ENCODE measurements around the gene COL16A1.

The COL16A1 gene

GRCh38 chr1:31623365-31623764, 80.5 kb downstream of the COL16A1 start:
- DNase-seq (ENCODE audit: low spot score) = no peak

- no peak for DNase-seq (ENCODE audit: low spot score)
Measured at GRCh38 chr1:31621847-31622730, 81.7 kb downstream of the COL16A1 start.

- DNase-seq (ENCODE audit: low spot score) = no peak
Measured at GRCh38 chr1:31621498-31621820, 82.4 kb downstream of the COL16A1 start.

GRCh38 chr1:31620631-31621497, 83.0 kb downstream of the COL16A1 start:
- DNase-seq (ENCODE audit: low spot score) = no peak

GRCh38 chr1:31618916-31619846, 84.6 kb downstream of the COL16A1 start:
- DNase-seq (ENCODE audit: low spot score) = no peak

GRCh38 chr1:31617916-31618746, 85.7 kb downstream of the COL16A1 start:
- peak; percentile 19 for DNase-seq (ENCODE audit: low spot score)

- no peak for DNase-seq (ENCODE audit: low spot score)
Measured at GRCh38 chr1:31617218-31617915, 86.5 kb downstream of the COL16A1 start, which contains the start of gene HCRTR1. Gene HCRTR1 (plus strand): TSS chr1:31617689. CDS start chr1:31619193, 1,504 bp downstream.

GRCh38 chr1:31615939-31616338, 87.9 kb downstream of the COL16A1 start:
- no peak for DNase-seq (ENCODE audit: low spot score)

- DNase-seq (ENCODE audit: low spot score) = no peak
Measured at GRCh38 chr1:31615414-31615813, 88.4 kb downstream of the COL16A1 start.

GRCh38 chr1:31614414-31615005, 89.3 kb downstream of the COL16A1 start:
- DNase-seq (ENCODE audit: low spot score) = no peak

- no peak for DNase-seq (ENCODE audit: low spot score)
Measured at GRCh38 chr1:31609514-31610118, 94.2 kb downstream of the COL16A1 start.

GRCh38 chr1:31607360-31607759, 96.5 kb downstream of the COL16A1 start:
- DNase-seq (ENCODE audit: low spot score) = no peak

GRCh38 chr1:31605908-31606427, 97.8 kb downstream of the COL16A1 start:
- DNase-seq (ENCODE audit: low spot score) = peak; percentile 4
